ENCODE results near the gene RARS1. TPM values are rescaled to one million over a fixed set of nuclear protein-coding genes. Genes with fewer than 3 reads are reported as not detected.

The RARS1 gene
- total and polyA plus RNA-seq, 9 donors: 19.1 to 104 (median 74.7) TPM

DNA sequence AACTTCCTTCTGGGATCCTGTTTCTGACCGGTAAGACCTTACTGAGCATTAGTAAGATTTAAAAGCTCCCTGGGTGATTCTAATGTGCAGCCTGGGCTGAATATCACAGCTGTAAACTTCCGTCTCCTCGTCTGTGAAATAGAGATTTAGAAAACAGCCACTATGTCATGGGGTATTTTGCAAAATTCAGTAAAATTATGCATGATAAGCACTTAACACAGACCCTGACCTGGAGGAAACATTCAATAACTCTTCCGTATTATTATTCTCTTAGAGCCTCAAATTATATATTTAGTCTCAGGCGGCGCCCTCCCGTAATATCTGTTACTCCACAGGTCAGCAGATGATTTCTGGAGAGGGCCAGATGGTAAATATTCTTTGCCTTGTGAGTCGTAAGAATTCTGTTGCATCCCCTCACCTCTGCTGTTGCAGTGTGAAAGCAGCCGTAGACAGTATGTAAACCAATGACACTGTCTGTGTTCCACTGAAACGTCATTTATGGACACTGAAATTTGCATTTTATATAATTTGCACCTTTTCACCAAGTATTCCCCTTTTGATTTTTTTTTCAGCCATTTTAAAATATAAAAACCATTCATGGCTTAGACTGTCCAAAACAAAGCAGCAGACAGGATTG lies 39.2 kb upstream of the RARS1 start:
- intact Hi-C loops (cut with DNase I): no loop called here
- WGBS, 3 donors: 22 to 49% (median 44%) methylated on average over 10 of the region's 10 CpGs

DNA sequence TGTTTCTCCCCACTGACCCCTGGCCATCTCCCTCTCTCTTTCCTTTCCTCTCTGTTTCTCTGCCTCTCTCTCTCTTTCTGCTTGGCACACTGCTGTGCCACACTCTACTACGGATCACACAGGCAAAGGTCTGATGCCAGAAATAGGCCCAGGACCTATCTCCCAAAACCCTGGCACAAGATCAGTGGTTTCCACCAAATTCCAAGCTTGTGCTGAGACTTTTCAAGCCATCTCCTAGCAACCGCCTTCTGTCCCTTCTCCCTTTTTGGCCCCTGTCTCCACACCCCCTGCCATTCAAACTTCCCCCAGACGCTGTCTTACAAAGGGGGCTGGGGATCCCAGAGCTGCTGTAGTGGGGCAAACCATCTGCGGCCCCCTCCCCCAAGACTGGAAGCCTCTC lies 38.5 kb upstream of the RARS1 start:
- H3K4me3 ChIP-seq: no peak overlapping the region
- TF ChIP-seq EP300 (IDR thresholded peaks at IDR 0.05) (no peak), POLR2A (IDR thresholded peaks at IDR 0.05) (no peak)
- TF ChIP-seq, protein P1, sequence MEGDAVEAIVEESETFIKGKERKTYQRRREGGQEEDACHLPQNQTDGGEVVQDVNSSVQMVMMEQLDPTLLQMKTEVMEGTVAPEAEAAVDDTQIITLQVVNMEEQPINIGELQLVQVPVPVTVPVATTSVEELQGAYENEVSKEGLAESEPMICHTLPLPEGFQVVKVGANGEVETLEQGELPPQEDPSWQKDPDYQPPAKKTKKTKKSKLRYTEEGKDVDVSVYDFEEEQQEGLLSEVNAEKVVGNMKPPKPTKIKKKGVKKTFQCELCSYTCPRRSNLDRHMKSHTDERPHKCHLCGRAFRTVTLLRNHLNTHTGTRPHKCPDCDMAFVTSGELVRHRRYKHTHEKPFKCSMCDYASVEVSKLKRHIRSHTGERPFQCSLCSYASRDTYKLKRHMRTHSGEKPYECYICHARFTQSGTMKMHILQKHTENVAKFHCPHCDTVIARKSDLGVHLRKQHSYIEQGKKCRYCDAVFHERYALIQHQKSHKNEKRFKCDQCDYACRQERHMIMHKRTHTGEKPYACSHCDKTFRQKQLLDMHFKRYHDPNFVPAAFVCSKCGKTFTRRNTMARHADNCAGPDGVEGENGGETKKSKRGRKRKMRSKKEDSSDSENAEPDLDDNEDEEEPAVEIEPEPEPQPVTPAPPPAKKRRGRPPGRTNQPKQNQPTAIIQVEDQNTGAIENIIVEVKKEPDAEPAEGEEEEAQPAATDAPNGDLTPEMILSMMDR (IDR thresholded peaks at IDR 0.05): no peak
- H3K9me3 ChIP-seq: no peaks in the 10 kb centered on the region
- H3K4me1 ChIP-seq (ENCODE audit: insufficient read depth): peaks cover 6% of the 10 kb centered on the region
- H3K27ac ChIP-seq: no peak overlapping the region
- DNase-seq: peak in 2 of 5 donors; percentile 13 to 35
- 54 to 59% (median 58%) methylated on average over 4 of the region's 4 CpGs for WGBS, 3 donors
- no peaks in the 10 kb centered on the region for H3K36me3 ChIP-seq
- intact Hi-C loops (cut with DNase I): no loop called here
- H3K27me3 ChIP-seq: no peaks in the 10 kb centered on the region

More for the DNA sequence above, 39.2 kb upstream of the RARS1 start:
- Histone ChIP-seq H3K27me3 (no peaks in the 10 kb centered on the region), H3K4me3 (no peak overlapping the region), H3K4me1 (ENCODE audit: insufficient read depth) (peaks cover 6% of the 10 kb centered on the region), H3K36me3 (no peaks in the 10 kb centered on the region), H3K27ac (no peak overlapping the region), H3K9me3 (no peaks in the 10 kb centered on the region)
- no peak for DNase-seq
- TF ChIP-seq EP300 (IDR thresholded peaks at IDR 0.05) (no peak), POLR2A (IDR thresholded peaks at IDR 0.05) (no peak)
- TF ChIP-seq, protein P1 (IDR thresholded peaks at IDR 0.05): no peak

DNA sequence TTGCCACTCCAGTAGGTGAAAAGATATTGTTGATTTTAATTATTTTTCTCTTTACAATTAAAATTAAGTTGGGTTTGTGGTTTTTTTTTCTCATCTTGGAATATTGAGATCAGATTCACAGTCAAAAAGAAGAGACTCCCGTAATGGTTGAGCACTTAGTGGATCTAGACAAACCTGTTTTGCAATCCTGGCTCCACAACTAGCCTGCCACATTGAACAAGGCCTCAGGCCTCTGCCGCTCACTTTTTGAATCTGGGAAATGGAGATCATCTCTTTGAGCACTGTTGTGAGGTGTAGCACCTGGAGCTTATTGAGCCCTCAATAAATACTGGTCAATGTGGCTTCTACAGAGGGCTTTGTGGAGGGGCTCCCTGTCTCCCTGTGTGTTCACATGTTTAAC lies 37.1 kb upstream of the RARS1 start:
- no peak overlapping the region for H3K27ac ChIP-seq
- TF ChIP-seq EP300 (IDR thresholded peaks at IDR 0.05) (no peak), POLR2A (IDR thresholded peaks at IDR 0.05) (no peak)
- TF ChIP-seq, protein P1 (IDR thresholded peaks at IDR 0.05): no peak
- DNase-seq: no peak
- H3K36me3 ChIP-seq: no peaks in the 10 kb centered on the region
- intact Hi-C loops (cut with DNase I): no loop called here
- H3K4me1 ChIP-seq (ENCODE audit: insufficient read depth): peaks cover 6% of the 10 kb centered on the region
- no peaks in the 10 kb centered on the region for H3K27me3 ChIP-seq
- no peaks in the 10 kb centered on the region for H3K9me3 ChIP-seq
- 94 to 98% (median 96%) methylated on average over 2 of the region's 2 CpGs for WGBS, 3 donors
- H3K4me3 ChIP-seq: no peak overlapping the region

DNA sequence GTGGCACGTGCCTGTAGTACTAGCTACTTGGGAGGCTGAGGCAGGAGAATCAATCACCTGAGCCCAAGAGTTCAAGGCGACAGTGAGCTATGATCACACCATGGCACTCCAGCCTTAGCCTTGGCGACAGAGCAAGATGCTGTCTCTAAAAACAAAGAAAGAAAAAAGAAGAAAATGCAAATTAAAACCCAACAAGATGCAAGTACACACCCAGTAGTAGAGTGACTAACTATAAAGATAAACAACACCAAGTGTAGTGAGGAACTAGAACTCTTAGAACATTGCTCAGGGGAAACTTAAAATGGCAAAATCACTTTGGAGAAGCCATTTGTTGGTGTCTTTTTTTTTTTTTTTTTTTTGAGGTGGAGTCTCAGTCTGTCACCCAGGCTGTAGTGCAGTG lies 34.7 kb upstream of the RARS1 start:
- H3K27ac ChIP-seq: no peak overlapping the region
- intact Hi-C loops (cut with DNase I): no loop called here
- no peak for TF ChIP-seq POLR2A (IDR thresholded peaks at IDR 0.05)
- no peak for TF ChIP-seq EP300 (IDR thresholded peaks at IDR 0.05)
- TF ChIP-seq, protein P1 (IDR thresholded peaks at IDR 0.05): no peak
- no peaks in the 10 kb centered on the region for H3K9me3 ChIP-seq
- H3K4me1 ChIP-seq (ENCODE audit: insufficient read depth): peaks cover 6% of the 10 kb centered on the region
- H3K36me3 ChIP-seq: no peaks in the 10 kb centered on the region
- no peaks in the 10 kb centered on the region for H3K27me3 ChIP-seq
- H3K4me3 ChIP-seq: no peak overlapping the region
- no peak for DNase-seq
- WGBS, 3 donors: 74 to 96% (median 93%) methylated on average over 3 of the region's 3 CpGs
